Panc1 (cell line): ENCODE data around the gene CRIP3.

ENCODE experiments used
- SIN3A ChIP-seq: IDR thresholded peaks from 2 replicates; pipeline ENCODE4 v1.6.1; 2012; ENCODE audit warnings: low read depth, mild to moderate bottlenecking, low read length, moderate library complexity, borderline replicate concordance; ENCODE audit not compliant: insufficient read depth
- TF ChIP-seq, protein P1 (sequence below): fragments of 450-650 bp; IDR thresholded peaks from 2 replicates; pipeline ENCODE4 v1.5.1; 2017; ENCODE audit warnings: mild to moderate bottlenecking

GRCh38 chr6:43355862-43356590, 47.4 kb upstream of the CRIP3 start:
- TF ChIP-seq, protein P1, sequence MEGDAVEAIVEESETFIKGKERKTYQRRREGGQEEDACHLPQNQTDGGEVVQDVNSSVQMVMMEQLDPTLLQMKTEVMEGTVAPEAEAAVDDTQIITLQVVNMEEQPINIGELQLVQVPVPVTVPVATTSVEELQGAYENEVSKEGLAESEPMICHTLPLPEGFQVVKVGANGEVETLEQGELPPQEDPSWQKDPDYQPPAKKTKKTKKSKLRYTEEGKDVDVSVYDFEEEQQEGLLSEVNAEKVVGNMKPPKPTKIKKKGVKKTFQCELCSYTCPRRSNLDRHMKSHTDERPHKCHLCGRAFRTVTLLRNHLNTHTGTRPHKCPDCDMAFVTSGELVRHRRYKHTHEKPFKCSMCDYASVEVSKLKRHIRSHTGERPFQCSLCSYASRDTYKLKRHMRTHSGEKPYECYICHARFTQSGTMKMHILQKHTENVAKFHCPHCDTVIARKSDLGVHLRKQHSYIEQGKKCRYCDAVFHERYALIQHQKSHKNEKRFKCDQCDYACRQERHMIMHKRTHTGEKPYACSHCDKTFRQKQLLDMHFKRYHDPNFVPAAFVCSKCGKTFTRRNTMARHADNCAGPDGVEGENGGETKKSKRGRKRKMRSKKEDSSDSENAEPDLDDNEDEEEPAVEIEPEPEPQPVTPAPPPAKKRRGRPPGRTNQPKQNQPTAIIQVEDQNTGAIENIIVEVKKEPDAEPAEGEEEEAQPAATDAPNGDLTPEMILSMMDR, result peak; percentile 53
- no peak for TF ChIP-seq SIN3A
